SK-N-SH (cell line): ENCODE measurements around the gene PTPRD. TPM values are rescaled to one million over a fixed set of nuclear protein-coding genes. Genes with fewer than 3 reads are reported as not detected.

Experiments
- CTCF ChIA-PET: fragments of 300-600, 350-600 bp; formaldehyde crosslinking; extraction: SDS; loops from one replicate; lab custom pipeline; 2021; lab: Yijun Ruan, JAX
- POLR2A ChIA-PET: fragments of 350-600 bp; sonication (Branson Sonifier 250); formaldehyde crosslinking; extraction: SDS; loops from one replicate; lab custom pipeline; 2020; ENCODE audit warnings: antibody characterized with exemption, inconsistent platforms; lab: Yijun Ruan, JAX
- DNase-seq: peaks from one replicate; pipeline ENCODE4 v3.0.0; 2012
- H2AFZ ChIP-seq: fragments of 200-600 bp; sonication (generic); 2 replicates; pipeline ENCODE4 v1.8.1; 2016; ENCODE audit warnings: antibody characterized with exemption, mild to moderate bottlenecking, low read depth
- H3F3A ChIP-seq: fragments of 200-600 bp; sonication (generic); replicated peaks from 2 replicates; pipeline ENCODE3; 2016; ENCODE audit warnings: antibody characterized with exemption, mild to moderate bottlenecking; ENCODE audit not compliant: insufficient read depth
- H3K27ac ChIP-seq, 2 experiments: fragments of 200-500 bp in 1 of 2; fragments of 200-600 bp in 1 of 2; sonication (Bioruptor generic) in 1 of 2; sonication (generic), shearing (Covaris generic) in 1 of 2; 2 replicates each; pipeline versions ENCODE4 v1.5.1 to v1.6.1; 2014 to 2016; ENCODE audit warnings: low read depth in 2 of 2, inconsistent platforms in 1 of 2, low read length in 1 of 2, mild to moderate bottlenecking in 1 of 2, mixed read lengths in 1 of 2
- H3K27me3 ChIP-seq: fragments of 200-600 bp; sonication (generic), shearing (Covaris generic); 2 replicates; pipeline ENCODE4 v1.6.1; 2016; ENCODE audit warnings: mixed run types; ENCODE audit not compliant: insufficient read depth
- H3K36me3 ChIP-seq, 2 experiments: fragments of 200-500 bp in 1 of 2; fragments of 200-600 bp in 1 of 2; sonication (Bioruptor generic) in 1 of 2; sonication (generic) in 1 of 2; replicated peaks in 1 of 2; 2 replicates each; pipeline versions ENCODE3 to v1.5.1; 2014 to 2016; ENCODE audit warnings: low read length in 1 of 2, mild to moderate bottlenecking in 1 of 2; ENCODE audit not compliant: insufficient read depth in 2 of 2, control insufficient read depth in 1 of 2
- H3K4me1 ChIP-seq, 2 experiments: fragments of 200-500 bp in 1 of 2; fragments of 200-600 bp in 1 of 2; sonication (Bioruptor generic) in 1 of 2; sonication (generic), shearing (Covaris generic) in 1 of 2; 2 replicates each; pipeline versions ENCODE4 v1.5.1 to v1.6.1; 2014 to 2016; ENCODE audit warnings: low read depth in 1 of 2, low read length in 1 of 2, mixed run types in 1 of 2; ENCODE audit not compliant: insufficient read depth in 2 of 2, control insufficient read depth in 1 of 2
- H3K4me2 ChIP-seq: fragments of 200-600 bp; sonication (generic), shearing (Covaris generic); 2 replicates; pipeline ENCODE4 v1.6.1; 2017; ENCODE audit warnings: mixed run types
- H3K4me3 ChIP-seq, 2 experiments: fragments of 200-500 bp in 1 of 2; fragments of 200-600 bp in 1 of 2; sonication (Bioruptor generic) in 1 of 2; sonication (generic), shearing (Covaris generic) in 1 of 2; 2 replicates each; pipeline versions ENCODE4 v1.5.1 to v1.8.1; 2014 to 2016; ENCODE audit warnings: low read depth in 2 of 2, inconsistent platforms in 1 of 2, low read length in 1 of 2, mild to moderate bottlenecking in 1 of 2, mixed read lengths in 1 of 2, moderate library complexity in 1 of 2
- H3K79me2 ChIP-seq: fragments of 200-600 bp; sonication (generic); 2 replicates; pipeline ENCODE4 v1.8.1; 2017; ENCODE audit warnings: mild to moderate bottlenecking; ENCODE audit not compliant: insufficient read depth
- H3K9ac ChIP-seq: fragments of 200-600 bp; sonication (generic); 2 replicates; pipeline ENCODE4 v1.6.1; 2017; ENCODE audit warnings: mixed run types
- H3K9me2 ChIP-seq: fragments of 200-600 bp; sonication (generic); 2 replicates; pipeline ENCODE4 v1.6.1; 2017; ENCODE audit warnings: mixed run types
- H3K9me3 ChIP-seq: fragments of 200-600 bp; sonication (generic); 2 replicates; pipeline ENCODE4 v1.6.1; 2017; ENCODE audit warnings: mixed run types, mild to moderate bottlenecking, moderate library complexity
- H4K20me1 ChIP-seq: fragments of 200-600 bp; sonication (generic); 2 replicates; pipeline ENCODE4 v1.6.1; 2017; ENCODE audit warnings: mild to moderate bottlenecking, mixed run types; ENCODE audit not compliant: insufficient read depth
- FOXJ3 ChIP-seq: sonication (generic); formaldehyde crosslinking; IDR thresholded peaks from 2 replicates; pipeline ENCODE4 v1.5.1; 2020; ENCODE audit warnings: mild to moderate bottlenecking, missing genetic modification reagents
- GABPA ChIP-seq: IDR thresholded peaks from 2 replicates; pipeline ENCODE4 v1.4.0; 2012; ENCODE audit warnings: low read depth, mild to moderate bottlenecking
- GATA2 ChIP-seq: sonication (generic); formaldehyde crosslinking; IDR thresholded peaks from 2 replicates; pipeline ENCODE4 v1.5.0; 2020; ENCODE audit warnings: mild to moderate bottlenecking, missing genetic modification reagents
- IRF3 ChIP-seq: fragments of 150-350 bp; IDR thresholded peaks from 2 replicates; pipeline ENCODE4 v1.6.1; 2016; ENCODE audit warnings: mild to moderate bottlenecking, low read depth, low read length
- NRF1 ChIP-seq: IDR thresholded peaks from 2 replicates; pipeline ENCODE4 v1.6.1; 2012; ENCODE audit warnings: low read depth, mild to moderate bottlenecking, low read length
- POLR2AphosphoS5 ChIP-seq: IDR thresholded peaks from 2 replicates; pipeline ENCODE4 v1.6.1; 2012; ENCODE audit warnings: low read depth, low read length
- REST ChIP-seq: IDR thresholded peaks from 2 replicates; pipeline ENCODE4 v1.6.1; 2012; ENCODE audit warnings: mild to moderate bottlenecking, low read depth, low read length, moderate library complexity
- RXRA ChIP-seq: IDR thresholded peaks from 2 replicates; pipeline ENCODE4 v1.4.0; 2012; ENCODE audit warnings: low read depth, mild to moderate bottlenecking, borderline replicate concordance
- TEAD4 ChIP-seq: IDR thresholded peaks from 2 replicates; pipeline ENCODE4 v1.4.0; 2012; ENCODE audit warnings: mild to moderate bottlenecking, borderline replicate concordance; ENCODE audit not compliant: insufficient read depth
- YY1 ChIP-seq: IDR thresholded peaks from 2 replicates; pipeline ENCODE4 v1.4.0; 2012; ENCODE audit warnings: low read depth, mild to moderate bottlenecking
- WGBS: methylation state at CpG from one replicate; pipeline ENCODE4 v1.1.6; 2017; ENCODE audit warnings: low lambda C conversion rate; 5-methylcytosine and 5-hydroxymethylcytosine counted together
- polyA plus RNA-seq, 3 experiments: library from polyadenylated mRNA; depleted of rRNA; stranded (reverse); fragments of >200 nt; gene quantifications; 2 replicates each; pipeline ENCODE4 v1.2.3, GENCODE V29; 2012
- TF ChIP-seq, protein P1 (sequence below): IDR thresholded peaks from 2 replicates; pipeline ENCODE4 v1.4.0; 2012; ENCODE audit warnings: low read depth, borderline replicate concordance
- TF ChIP-seq, protein P2 (sequence below): fragments of 200-600 bp; sonication (generic); IDR thresholded peaks from 2 replicates; pipeline ENCODE4 v1.6.1; 2017; ENCODE audit warnings: antibody characterized with exemption, mild to moderate bottlenecking, moderate library complexity

Gene PTPRD
- polyA plus RNA-seq, 1 of the 3 experiments (the other 2 are of a cell fraction) = 0.15 TPM

DNA sequence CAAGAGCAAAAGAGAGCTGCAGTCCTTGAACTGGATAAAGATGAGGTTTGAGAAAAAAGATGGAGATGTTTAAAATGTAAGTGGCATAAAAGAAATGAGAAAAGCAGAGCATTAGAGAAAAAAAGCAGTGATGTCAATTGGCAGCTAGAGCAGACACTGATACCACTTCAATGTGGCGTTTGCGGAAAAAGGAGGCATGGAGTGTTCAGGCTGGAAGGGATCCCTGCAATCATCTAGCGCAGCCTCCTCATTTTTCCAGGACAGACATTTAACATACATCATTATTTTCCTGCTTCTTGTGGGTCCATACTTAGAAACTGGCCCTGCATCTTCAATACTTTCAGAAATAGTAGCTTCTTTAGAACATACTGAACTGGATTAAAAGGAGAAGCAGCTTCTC, 563.8 kb downstream of the PTPRD start:
- TF ChIP-seq YY1 (no peak), GABPA (no peak), TEAD4 (no peak), POLR2AphosphoS5 (no peak), GATA2 (CRISPR knock-in tag) (no peak), RXRA (no peak), NRF1 (no peak), REST (no peak), FOXJ3 (CRISPR knock-in tag) (no peak), IRF3 (no peak)
- TF ChIP-seq, protein P1, sequence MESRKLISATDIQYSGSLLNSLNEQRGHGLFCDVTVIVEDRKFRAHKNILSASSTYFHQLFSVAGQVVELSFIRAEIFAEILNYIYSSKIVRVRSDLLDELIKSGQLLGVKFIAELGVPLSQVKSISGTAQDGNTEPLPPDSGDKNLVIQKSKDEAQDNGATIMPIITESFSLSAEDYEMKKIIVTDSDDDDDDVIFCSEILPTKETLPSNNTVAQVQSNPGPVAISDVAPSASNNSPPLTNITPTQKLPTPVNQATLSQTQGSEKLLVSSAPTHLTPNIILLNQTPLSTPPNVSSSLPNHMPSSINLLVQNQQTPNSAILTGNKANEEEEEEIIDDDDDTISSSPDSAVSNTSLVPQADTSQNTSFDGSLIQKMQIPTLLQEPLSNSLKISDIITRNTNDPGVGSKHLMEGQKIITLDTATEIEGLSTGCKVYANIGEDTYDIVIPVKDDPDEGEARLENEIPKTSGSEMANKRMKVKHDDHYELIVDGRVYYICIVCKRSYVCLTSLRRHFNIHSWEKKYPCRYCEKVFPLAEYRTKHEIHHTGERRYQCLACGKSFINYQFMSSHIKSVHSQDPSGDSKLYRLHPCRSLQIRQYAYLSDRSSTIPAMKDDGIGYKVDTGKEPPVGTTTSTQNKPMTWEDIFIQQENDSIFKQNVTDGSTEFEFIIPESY = no peak
- TF ChIP-seq, protein P2, sequence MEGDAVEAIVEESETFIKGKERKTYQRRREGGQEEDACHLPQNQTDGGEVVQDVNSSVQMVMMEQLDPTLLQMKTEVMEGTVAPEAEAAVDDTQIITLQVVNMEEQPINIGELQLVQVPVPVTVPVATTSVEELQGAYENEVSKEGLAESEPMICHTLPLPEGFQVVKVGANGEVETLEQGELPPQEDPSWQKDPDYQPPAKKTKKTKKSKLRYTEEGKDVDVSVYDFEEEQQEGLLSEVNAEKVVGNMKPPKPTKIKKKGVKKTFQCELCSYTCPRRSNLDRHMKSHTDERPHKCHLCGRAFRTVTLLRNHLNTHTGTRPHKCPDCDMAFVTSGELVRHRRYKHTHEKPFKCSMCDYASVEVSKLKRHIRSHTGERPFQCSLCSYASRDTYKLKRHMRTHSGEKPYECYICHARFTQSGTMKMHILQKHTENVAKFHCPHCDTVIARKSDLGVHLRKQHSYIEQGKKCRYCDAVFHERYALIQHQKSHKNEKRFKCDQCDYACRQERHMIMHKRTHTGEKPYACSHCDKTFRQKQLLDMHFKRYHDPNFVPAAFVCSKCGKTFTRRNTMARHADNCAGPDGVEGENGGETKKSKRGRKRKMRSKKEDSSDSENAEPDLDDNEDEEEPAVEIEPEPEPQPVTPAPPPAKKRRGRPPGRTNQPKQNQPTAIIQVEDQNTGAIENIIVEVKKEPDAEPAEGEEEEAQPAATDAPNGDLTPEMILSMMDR = no peak
- Histone ChIP-seq H3K27me3 (no peaks in the 10 kb centered on the region), H2AFZ (no peak overlapping the region), H3K9ac (no peak overlapping the region), H3K4me2 (no peak overlapping the region), H3K9me2 (no peaks in the 10 kb centered on the region), H3K4me3 (no peak overlapping the region), H3F3A (no peaks in the 10 kb centered on the region), H3K4me1 (no peaks in the 10 kb centered on the region), H3K9me3 (no peaks in the 10 kb centered on the region), H4K20me1 (no peaks in the 10 kb centered on the region), H3K27ac (no peak overlapping the region), H3K36me3 (no peaks in the 10 kb centered on the region), H3K79me2 (no peaks in the 10 kb centered on the region)
- no peak for DNase-seq
- CTCF ChIA-PET = interaction anchor here (0.7 to 0.8 kb wide), 2 partner anchors 19 to 23 kb away, joined by 3 read pairs; no protein-coding TSS in a partner anchor
- POLR2A ChIA-PET = no interaction called here
- 74% methylated on average over 3 of the region's 3 CpGs for WGBS
